Mucosa of descending colon (tissue), 3 donors: ENCODE measurements around the gene PTBP1. TPM values are rescaled to one million over a fixed set of nuclear protein-coding genes. Genes with fewer than 3 reads are reported as not detected.
"Not testable (repeated sequence)": the region's sequence is repeated elsewhere in the genome, so short reads cannot be mapped to it uniquely, and the experiment has no call there.

ENCODE experiments used
- ATAC-seq: fragments of 200-7000 bp; cut with Tn5 transposase; one replicate; pipeline ENCODE4 v1.9.1; 2020; ENCODE audit warnings: mild to moderate bottlenecking, moderate library complexity
- DNase-seq, 3 donors: peaks; one replicate each; pipeline ENCODE4 v3.0.0-alpha.2; 2020
- H3K36me3 ChIP-seq: fragments of 200-600 bp; one replicate; pipeline ENCODE4 v1.8.0; 2021; ENCODE audit warnings: low read depth, mild to moderate bottlenecking
- H3K4me1 ChIP-seq: fragments of 200-600 bp; one replicate; pipeline ENCODE4 v1.8.0; 2021; ENCODE audit warnings: low read depth, mild to moderate bottlenecking
- H3K4me3 ChIP-seq: fragments of 200-600 bp; one replicate; pipeline ENCODE4 v1.8.0; 2021; ENCODE audit warnings: mild to moderate bottlenecking
- H3K9me3 ChIP-seq: fragments of 200-600 bp; one replicate; pipeline ENCODE4 v1.8.0; 2021; ENCODE audit warnings: mild to moderate bottlenecking
- CTCF ChIP-seq: fragments of 200-600 bp; IDR thresholded peaks from one replicate; pipeline ENCODE4 v1.8.0; 2022; ENCODE audit warnings: antibody characterized with exemption, mild to moderate bottlenecking
- intact Hi-C, 2 donors: fragments of 100-400 bp; cut with DNase I in 1 of 2; cut with micrococcal nuclease in 1 of 2; formaldehyde crosslinking; loops; one replicate each; pipeline versions ENCODE4 v1.11.0 to v1.11.1; 2022; cut with DNase I, micrococcal nuclease
- total RNA-seq, 3 donors: library from RNA; stranded (reverse); fragmentation: NEBNext Ultra II Directional in 2 of 3; extraction: Animal tissue kit (Norgen Biotek cat#: 25700) in 2 of 3; gene quantifications; one replicate each; pipeline versions ENCODE4 v1.2.1 to v1.2.4, GENCODE V29; 2021 to 2023
- donor health status: DM: no; HTN: no; CAD: no; lungs with moderate emphysema.
- donor health status: DM: no; HTN: no; CAD: no.
- donor health status: DM: no; HTN: yes; CAD: no.

Gene PTBP1
- total RNA-seq, 3 donors from 2014 or later: 204 to 305 (median 281) TPM

GRCh38 chr19:852136-853013 is 55.1 kb downstream of the PTBP1 start, which contains the start of gene ELANE:
Gene ELANE (plus strand): TSS chr19:852303. CDS start chr19:852329, 26 bp downstream.
- ATAC-seq (no peak), DNase-seq (peak in 1 of 3 donors; percentile 51)
- Histone ChIP-seq H3K9me3 (no peaks in the 10 kb centered on the region), H3K36me3 (no peaks in the 10 kb centered on the region), H3K4me3 (no peak within 1 kb of the TSS), H3K4me1 (peaks cover 3% of the 10 kb centered on the region)
- intact Hi-C loops: loop anchor here in 1 of 2 donors (10.0 kb wide), 1 partner anchor 132 kb away; the partner anchor contains the start of gene WDR18
- no peak for TF ChIP-seq CTCF

DNA sequence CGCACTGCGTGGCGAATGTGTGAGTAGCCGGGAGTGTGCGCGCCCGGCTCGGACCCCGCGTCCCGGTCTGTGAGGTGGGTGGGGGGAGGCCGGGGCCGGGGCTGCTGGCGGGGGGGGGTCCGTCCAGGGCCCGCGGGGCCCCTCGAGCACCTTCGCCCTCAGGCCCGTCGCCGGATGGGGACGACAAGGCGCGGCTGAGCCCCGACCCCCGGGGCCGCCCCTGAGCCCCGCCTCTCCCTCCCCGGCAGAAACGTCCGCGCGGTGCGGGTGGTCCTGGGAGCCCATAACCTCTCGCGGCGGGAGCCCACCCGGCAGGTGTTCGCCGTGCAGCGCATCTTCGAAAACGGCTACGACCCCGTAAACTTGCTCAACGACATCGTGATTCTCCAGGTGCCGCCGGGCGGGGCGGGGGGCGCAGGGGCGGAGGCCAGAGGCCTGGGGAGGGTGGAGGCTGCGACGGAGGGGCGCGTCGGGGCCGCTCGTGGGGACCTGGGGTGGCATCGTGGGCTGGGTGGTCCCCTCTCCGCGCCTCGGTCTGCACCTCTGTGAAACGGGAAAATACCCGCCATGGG is 55.8 kb downstream of the PTBP1 start:
- TF ChIP-seq CTCF: no peak
- H3K9me3 ChIP-seq: no peaks in the 10 kb centered on the region
- no peaks in the 10 kb centered on the region for H3K36me3 ChIP-seq
- intact Hi-C loops: loop anchor here in 1 of 2 donors (10.0 kb wide), 1 partner anchor 132 kb away; the partner anchor contains the start of gene WDR18
- peaks cover 3% of the 10 kb centered on the region for H3K4me1 ChIP-seq
- DNase-seq (peak in 1 of 3 donors; percentile 45), ATAC-seq (no peak)
- no peak overlapping the region for H3K4me3 ChIP-seq

- H3K4me1 ChIP-seq, H3K36me3 ChIP-seq, ATAC-seq, H3K4me3 ChIP-seq, H3K9me3 ChIP-seq: not testable (repeated sequence)
- intact Hi-C loops: loop anchor here in 1 of 2 donors (10.0 kb wide), 1 partner anchor 131 kb away; the partner anchor contains the start of gene WDR18
- peak in 1 of 3 donors; percentile 47 for DNase-seq
Measured at GRCh38 chr19:853614-854220, 56.5 kb downstream of the PTBP1 start.

DNA sequence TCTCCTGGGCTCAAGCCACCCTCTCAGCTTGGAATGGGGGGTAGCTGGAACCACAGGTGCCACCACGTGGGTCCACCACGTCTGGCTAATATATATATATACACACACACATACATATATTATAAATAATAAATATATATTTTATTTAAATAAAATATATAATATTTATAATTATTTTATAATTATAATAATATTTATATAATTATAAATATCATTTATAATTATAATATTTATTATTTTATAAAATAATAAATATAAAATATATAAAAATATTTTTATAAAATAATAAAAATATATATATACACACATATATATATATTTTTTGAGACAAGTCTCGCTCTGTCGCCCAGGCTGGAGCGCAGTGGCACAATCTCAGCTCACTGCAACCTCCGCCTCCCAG is 57.3 kb downstream of the PTBP1 start:
- intact Hi-C loops: loop anchor here in 1 of 2 donors (10.0 kb wide), 1 partner anchor 130 kb away; the partner anchor contains the start of gene WDR18
- Histone ChIP-seq H3K9me3 (no peaks in the 10 kb centered on the region), H3K4me1 (peaks cover 3% of the 10 kb centered on the region), H3K36me3 (no peaks in the 10 kb centered on the region), H3K4me3 (no peak overlapping the region)
- no peak for TF ChIP-seq CTCF
- DNase-seq: no peak
- no peak for ATAC-seq

DNA sequence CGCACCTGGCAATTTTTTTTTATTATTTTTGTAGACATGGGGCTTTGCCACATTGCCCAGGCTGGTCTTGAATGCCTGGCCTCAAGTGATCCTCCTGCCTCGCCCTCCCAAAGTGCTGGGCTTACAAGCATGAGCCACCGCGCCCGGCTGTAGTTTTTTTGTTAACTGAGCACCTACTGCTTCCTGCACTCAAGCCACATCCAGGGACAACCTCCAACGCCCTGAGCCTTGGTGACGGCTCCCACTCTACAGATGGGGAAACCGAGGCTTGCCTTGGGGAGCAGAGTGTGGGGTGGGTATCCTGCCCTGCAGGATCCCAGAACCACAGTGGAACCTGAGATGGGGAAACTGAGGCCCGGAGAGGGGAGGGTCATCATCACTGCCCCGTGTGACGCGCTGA is 57.9 kb downstream of the PTBP1 start:
- ATAC-seq: no peak
- no peak for TF ChIP-seq CTCF
- Histone ChIP-seq H3K36me3 (no peaks in the 10 kb centered on the region), H3K4me3 (no peak overlapping the region), H3K9me3 (no peaks in the 10 kb centered on the region), H3K4me1 (peaks cover 3% of the 10 kb centered on the region)
- peak in 1 of 3 donors; percentile 30 for DNase-seq
- intact Hi-C loops: loop anchor here in 1 of 2 donors (10.0 kb wide), 1 partner anchor 130 kb away; the partner anchor contains the start of gene WDR18
